Chondrocyte (in vitro differentiated cells): ENCODE results near the gene CDT1. TPM values are rescaled to one million over a fixed set of nuclear protein-coding genes. Genes with fewer than 3 reads are reported as not detected.

Experiments used
- DNase-seq: peaks from one replicate; pipeline ENCODE4 v3.0.0; 2021; ENCODE audit warnings: mixed read lengths, low spot score
- H3K27ac Mint-ChIP-seq: one replicate; pipeline ENCODE4 v1.8.0; 2021; ENCODE audit warnings: mild to moderate bottlenecking, moderate library complexity, mixed read lengths; ENCODE audit not compliant: unreplicated experiment
- H3K27me3 Mint-ChIP-seq: 2 replicates; pipeline ENCODE4 v1.8.0; 2021; ENCODE audit warnings: low read depth, mixed read lengths
- H3K36me3 Mint-ChIP-seq: 2 replicates; pipeline ENCODE4 v1.8.0; 2021; ENCODE audit warnings: low read depth, mixed read lengths
- H3K4me1 Mint-ChIP-seq: 2 replicates; pipeline ENCODE4 v1.8.0; 2021; ENCODE audit warnings: low read depth, mild to moderate bottlenecking, mixed read lengths
- H3K4me3 Mint-ChIP-seq: one replicate; pipeline ENCODE4 v1.8.0; 2021; ENCODE audit warnings: mild to moderate bottlenecking, moderate library complexity, mixed read lengths; ENCODE audit not compliant: unreplicated experiment
- H3K9me3 Mint-ChIP-seq: 2 replicates; pipeline ENCODE4 v1.8.0; 2021; ENCODE audit warnings: low read depth, mixed read lengths
- total RNA-seq: library from RNA; stranded (reverse); gene quantifications from 3 replicates; pipeline ENCODE4 v1.2.1, GENCODE V29; 2021
- TF ChIP-seq, protein P1 (sequence below): fragments of 200-600 bp; sonication (generic); IDR thresholded peaks from 2 replicates; pipeline ENCODE4 v1.5.0; 2021; ENCODE audit warnings: antibody characterized with exemption, mild to moderate bottlenecking, moderate library complexity

Gene CDT1
- total RNA-seq, 1 donor from 2014 or later, result 3.7 TPM

DNA sequence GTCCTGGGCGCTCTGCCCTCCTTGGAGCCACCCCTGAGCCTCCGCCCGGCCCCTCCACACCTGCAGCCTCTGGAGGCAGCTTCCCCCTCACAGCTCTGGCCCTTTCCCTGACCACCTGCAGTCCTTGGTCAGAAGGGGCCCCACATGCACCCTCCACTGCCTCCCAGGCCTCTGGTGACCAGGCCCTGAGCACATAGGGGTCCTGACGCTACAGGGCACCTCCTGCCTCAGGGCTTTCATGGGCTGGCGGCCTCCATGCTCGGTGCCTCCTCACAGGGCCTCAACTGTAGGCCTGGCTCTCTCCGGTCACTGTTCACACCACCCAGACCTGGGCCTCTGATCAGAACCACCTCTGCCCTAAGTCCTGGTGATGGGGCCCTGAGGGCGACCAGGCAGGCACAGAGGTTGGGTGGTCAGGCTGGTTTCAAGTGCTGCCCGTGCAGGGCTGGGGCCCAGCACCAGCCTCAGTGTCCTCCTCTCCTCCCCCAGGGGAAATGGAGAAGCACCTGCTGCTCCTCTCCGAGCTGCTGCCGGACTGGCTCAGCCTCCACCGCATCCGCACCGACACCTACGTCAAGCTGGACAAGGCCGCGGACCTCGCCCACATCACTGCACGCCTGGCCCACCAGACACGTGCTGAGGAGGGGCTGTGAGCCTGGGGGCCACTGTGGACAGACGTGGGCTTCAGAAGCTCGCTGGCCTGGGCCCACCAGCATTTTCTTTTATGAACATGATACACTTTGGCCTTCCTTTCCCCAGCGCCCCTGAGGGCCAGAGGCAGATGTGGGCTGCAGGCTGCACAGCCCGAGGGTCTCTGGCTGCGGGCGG lies 4.3 kb downstream of the CDT1 start:
- H3K4me3 Mint-ChIP-seq, result no peak overlapping the region
- peak; percentile 93 for DNase-seq

GRCh38 chr16:88809068-88809675 lies 5.6 kb downstream of the CDT1 start:
- no peak overlapping the region for H3K4me3 Mint-ChIP-seq

More for the DNA sequence above, 4.3 kb downstream of the CDT1 start:
- H3K27ac Mint-ChIP-seq, result no peak overlapping the region
- H3K36me3 Mint-ChIP-seq, result no peaks in the 10 kb centered on the region
- H3K27me3 Mint-ChIP-seq, result no peaks in the 10 kb centered on the region
- H3K9me3 Mint-ChIP-seq, result no peaks in the 10 kb centered on the region
- TF ChIP-seq, protein P1, sequence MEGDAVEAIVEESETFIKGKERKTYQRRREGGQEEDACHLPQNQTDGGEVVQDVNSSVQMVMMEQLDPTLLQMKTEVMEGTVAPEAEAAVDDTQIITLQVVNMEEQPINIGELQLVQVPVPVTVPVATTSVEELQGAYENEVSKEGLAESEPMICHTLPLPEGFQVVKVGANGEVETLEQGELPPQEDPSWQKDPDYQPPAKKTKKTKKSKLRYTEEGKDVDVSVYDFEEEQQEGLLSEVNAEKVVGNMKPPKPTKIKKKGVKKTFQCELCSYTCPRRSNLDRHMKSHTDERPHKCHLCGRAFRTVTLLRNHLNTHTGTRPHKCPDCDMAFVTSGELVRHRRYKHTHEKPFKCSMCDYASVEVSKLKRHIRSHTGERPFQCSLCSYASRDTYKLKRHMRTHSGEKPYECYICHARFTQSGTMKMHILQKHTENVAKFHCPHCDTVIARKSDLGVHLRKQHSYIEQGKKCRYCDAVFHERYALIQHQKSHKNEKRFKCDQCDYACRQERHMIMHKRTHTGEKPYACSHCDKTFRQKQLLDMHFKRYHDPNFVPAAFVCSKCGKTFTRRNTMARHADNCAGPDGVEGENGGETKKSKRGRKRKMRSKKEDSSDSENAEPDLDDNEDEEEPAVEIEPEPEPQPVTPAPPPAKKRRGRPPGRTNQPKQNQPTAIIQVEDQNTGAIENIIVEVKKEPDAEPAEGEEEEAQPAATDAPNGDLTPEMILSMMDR, result no peak
- peaks cover 17% of the 10 kb centered on the region for H3K4me1 Mint-ChIP-seq

GRCh38 chr16:88809676-88810165 lies 6.1 kb downstream of the CDT1 start:
- no peaks in the 10 kb centered on the region for H3K27me3 Mint-ChIP-seq
- H3K4me3 Mint-ChIP-seq, result no peak overlapping the region
- no peaks in the 10 kb centered on the region for H3K9me3 Mint-ChIP-seq
- no peaks in the 10 kb centered on the region for H3K36me3 Mint-ChIP-seq
- H3K4me1 Mint-ChIP-seq, result peaks cover 17% of the 10 kb centered on the region
- TF ChIP-seq, protein P1, result no peak
- peak overlapping the region; percentile 27 for H3K27ac Mint-ChIP-seq
- DNase-seq, result no peak

More at GRCh38 chr16:88809068-88809675, 5.6 kb downstream of the CDT1 start:
- Mint-ChIP-seq H3K9me3 (no peaks in the 10 kb centered on the region), H3K36me3 (no peaks in the 10 kb centered on the region), H3K27ac (peak overlapping the region; percentile 27), H3K27me3 (no peaks in the 10 kb centered on the region), H3K4me1 (peaks cover 17% of the 10 kb centered on the region)
- TF ChIP-seq, protein P1, result no peak
- DNase-seq, result no peak

GRCh38 chr16:88810166-88810911 lies 6.8 kb downstream of the CDT1 start:
- Mint-ChIP-seq H3K4me3 (peak overlapping the region; percentile 85), H3K27me3 (no peaks in the 10 kb centered on the region), H3K27ac (peak overlapping the region; percentile 88), H3K36me3 (no peaks in the 10 kb centered on the region), H3K4me1 (peaks cover 17% of the 10 kb centered on the region), H3K9me3 (no peaks in the 10 kb centered on the region)
- TF ChIP-seq, protein P1, result no peak
- no peak for DNase-seq
